IPS-18c (cell line): ENCODE data around the gene ME2.
"Not testable (repeated sequence)": the region's sequence is repeated elsewhere in the genome, so short reads cannot be mapped to it uniquely, and the experiment has no call there.

Experiments
- H3K4me3 ChIP-seq: 2 replicates; pipeline ENCODE4 v1.7.0; 2013; ENCODE audit warnings: low read depth, mild to moderate bottlenecking, low read length, moderate library complexity; ENCODE audit not compliant: insufficient read depth
- H3K9me3 ChIP-seq: one replicate; pipeline ENCODE4 v1.6.1; 2013; ENCODE audit warnings: mild to moderate bottlenecking, low read length, moderate library complexity; ENCODE audit not compliant: control insufficient read depth, insufficient read depth

The ME2 gene

DNA sequence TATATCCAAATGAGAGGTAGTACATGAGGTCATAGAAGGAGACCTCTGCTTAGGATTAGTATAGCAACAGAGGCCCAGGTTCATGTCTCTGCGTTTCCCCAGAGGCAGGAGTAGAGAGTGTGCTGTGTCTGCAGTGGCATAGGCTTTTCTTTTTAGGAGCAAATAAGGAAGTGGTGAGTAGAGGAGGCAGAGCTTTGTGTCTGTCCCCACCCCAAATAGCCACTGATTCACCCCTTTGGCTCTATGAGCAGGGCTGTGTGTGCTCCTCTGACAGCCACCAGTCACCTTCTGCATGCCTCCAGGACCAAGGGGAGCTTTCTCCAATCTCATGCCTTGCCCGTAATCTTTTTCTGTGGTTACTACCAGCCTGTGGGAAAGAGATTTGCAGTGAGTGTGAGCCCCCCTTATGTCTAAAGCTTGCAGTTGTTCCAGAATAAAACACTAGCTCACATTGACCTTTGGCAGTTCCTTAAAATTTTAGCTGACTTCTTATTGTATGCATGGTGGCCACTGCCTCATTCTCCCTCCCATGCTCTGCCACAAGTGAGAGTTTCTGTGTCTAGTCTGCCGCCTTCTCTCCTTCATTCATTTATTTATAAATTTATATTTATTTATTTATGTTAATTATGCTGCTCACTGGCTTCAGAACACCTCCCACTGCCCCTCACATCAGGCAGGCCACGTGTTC, 65.5 kb downstream of the ME2 start:
- Histone ChIP-seq H3K4me3 (no peak overlapping the region), H3K9me3 (no peaks in the 10 kb centered on the region)

DNA sequence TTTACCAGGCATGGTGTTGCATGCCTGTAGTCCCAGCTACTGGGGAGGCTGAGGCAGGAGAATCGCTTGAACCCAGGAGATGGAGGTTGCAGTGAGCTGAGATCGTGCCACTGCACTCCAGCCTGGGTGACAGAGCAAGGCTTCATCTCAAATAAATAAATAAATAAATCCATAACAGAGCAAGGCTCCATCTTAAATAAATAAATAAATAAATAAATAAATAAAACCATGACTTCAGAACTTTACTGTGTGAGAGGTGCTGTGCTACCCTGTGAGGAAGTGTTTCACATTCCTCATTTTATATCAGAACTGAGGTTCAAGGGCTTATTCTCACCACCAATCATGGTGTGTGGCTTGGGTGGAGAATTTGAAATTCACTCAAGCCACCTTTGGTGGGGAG, 67.0 kb downstream of the ME2 start:
- not testable (repeated sequence) for H3K9me3 ChIP-seq, H3K4me3 ChIP-seq

DNA sequence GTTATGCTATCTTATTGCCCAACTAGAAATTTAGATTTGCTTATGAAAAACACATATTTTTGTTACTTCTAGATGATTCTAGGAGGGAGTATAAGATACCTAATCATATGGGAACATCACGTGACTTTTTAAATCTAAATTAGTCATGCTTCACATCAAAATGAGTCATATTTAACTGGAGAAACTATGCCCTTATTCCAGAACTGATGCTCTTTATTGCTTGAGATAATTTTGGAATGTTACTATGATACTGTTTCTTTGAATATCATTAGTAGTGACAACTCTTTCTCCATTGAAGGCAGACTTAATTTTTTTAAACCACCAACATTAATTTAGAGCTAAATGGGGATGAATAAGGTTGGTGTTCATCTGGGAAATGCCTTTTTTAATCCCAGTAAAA, 69.0 kb downstream of the ME2 start:
- Histone ChIP-seq H3K4me3 (no peak overlapping the region), H3K9me3 (no peaks in the 10 kb centered on the region)

DNA sequence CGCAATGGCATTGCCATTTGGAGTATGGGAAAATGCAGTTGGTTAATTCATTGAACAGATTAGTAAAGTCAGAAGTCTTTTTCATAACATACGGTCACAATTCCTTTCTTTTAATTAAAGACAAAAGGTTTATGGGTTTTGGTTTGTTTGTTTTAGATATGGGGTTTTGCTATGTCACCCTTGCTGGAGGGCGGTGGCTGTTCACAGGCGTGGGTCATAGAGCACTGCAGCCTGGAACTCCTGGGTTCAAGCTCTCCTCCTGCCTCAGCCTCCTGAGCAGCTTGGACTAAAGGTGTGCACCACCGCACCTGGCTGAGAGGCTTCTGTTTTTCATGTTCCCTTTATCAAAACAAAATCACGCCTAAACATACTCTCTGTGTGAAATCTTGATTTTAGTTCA, 70.3 kb downstream of the ME2 start:
- Histone ChIP-seq H3K4me3 (no peak overlapping the region), H3K9me3 (no peaks in the 10 kb centered on the region)

- no peaks in the 10 kb centered on the region for H3K9me3 ChIP-seq
- no peak overlapping the region for H3K4me3 ChIP-seq
Measured at GRCh38 chr18:50950626-50951025, 71.7 kb downstream of the ME2 start.

- H3K9me3 ChIP-seq = no peaks in the 10 kb centered on the region
Measured at GRCh38 chr18:50953822-50954221, 74.9 kb downstream of the ME2 start.

GRCh38 chr18:50955253-50955652, 76.3 kb downstream of the ME2 start:
- peaks cover 3% of the 10 kb centered on the region for H3K9me3 ChIP-seq
- no peak overlapping the region for H3K4me3 ChIP-seq

More at GRCh38 chr18:50953822-50954221, 74.9 kb downstream of the ME2 start:
- no peak overlapping the region for H3K4me3 ChIP-seq

- no peak overlapping the region for H3K4me3 ChIP-seq
Measured at GRCh38 chr18:50956116-50956515, 77.2 kb downstream of the ME2 start.

DNA sequence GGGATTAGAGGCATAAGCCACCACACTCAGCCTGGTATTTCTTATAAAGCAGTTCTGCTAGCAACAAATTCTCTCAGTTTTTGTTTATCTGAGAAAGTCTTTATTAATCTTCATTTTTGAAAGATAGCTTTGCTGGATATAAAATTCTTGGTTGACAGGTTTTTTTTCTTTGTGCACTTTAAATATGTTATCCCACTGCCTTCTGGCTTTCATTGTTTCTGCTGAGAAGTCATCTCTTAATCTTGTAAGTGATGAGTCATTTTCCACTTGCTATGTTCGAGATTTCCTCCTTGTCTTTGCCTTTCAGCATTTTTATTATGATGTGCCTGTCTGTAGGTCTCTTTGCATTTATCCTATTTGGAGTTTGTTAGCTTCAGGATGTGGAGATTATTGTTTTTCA, 83.1 kb downstream of the ME2 start:
- H3K4me3 ChIP-seq = no peak overlapping the region
- H3K9me3 ChIP-seq = peaks cover 8% of the 10 kb centered on the region

More at GRCh38 chr18:50956116-50956515, 77.2 kb downstream of the ME2 start:
- peaks cover 3% of the 10 kb centered on the region for H3K9me3 ChIP-seq

- H3K9me3 ChIP-seq = peaks cover 5% of the 10 kb centered on the region
- peak within 1 kb of the TSS; percentile 86 for H3K4me3 ChIP-seq
Measured at GRCh38 chr18:50967714-50968661, 89.1 kb downstream of the ME2 start, which contains the start of gene ELAC1. Gene ELAC1, plus strand, starts transcription at chr18:50968040. Its CDS starts 6,365 bp downstream, at chr18:50974405.

DNA sequence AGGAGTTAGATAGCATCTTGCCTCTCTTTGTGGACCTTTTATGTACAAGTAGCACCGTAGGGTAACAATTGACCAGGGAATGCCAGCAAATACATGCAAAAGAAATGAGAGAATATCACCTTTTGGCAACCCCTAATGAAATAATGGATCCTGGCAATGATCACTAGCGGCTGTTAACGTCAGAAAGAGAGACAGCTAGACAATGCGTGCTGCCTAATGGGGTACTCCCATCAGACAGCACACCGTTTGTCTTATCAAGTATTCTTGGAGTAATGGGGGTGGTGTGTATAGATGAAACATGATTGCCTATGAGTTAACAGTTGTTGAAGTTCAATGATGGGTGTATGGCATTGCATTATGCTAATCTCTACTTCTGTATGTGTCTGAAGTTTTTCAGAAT, 90.5 kb downstream of the ME2 start:
- Histone ChIP-seq H3K9me3 (no peaks in the 10 kb centered on the region), H3K4me3 (no peak overlapping the region)

- no peaks in the 10 kb centered on the region for H3K9me3 ChIP-seq
- no peak overlapping the region for H3K4me3 ChIP-seq
Measured at GRCh38 chr18:50970006-50970405, 91.1 kb downstream of the ME2 start.

DNA sequence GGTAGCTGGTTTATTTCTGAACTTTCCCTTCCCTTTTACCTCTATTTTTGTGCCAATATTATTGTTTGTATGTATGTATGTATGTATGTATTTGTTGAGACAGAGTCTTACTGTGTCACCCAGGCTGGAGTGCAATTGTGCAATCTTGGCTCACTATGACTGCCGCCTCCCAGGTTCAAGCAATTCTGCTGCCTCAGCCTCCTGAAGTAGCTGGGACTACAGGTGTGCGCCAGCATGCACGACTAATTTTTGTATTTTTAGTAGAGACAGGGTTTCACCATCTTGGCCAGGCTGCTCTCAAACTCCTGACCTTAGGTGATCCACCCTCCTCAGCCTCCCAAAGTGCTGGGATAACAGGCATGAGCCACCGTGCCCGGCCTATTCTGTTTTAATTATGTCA, 93.5 kb downstream of the ME2 start:
- not testable (repeated sequence) for H3K4me3 ChIP-seq

DNA sequence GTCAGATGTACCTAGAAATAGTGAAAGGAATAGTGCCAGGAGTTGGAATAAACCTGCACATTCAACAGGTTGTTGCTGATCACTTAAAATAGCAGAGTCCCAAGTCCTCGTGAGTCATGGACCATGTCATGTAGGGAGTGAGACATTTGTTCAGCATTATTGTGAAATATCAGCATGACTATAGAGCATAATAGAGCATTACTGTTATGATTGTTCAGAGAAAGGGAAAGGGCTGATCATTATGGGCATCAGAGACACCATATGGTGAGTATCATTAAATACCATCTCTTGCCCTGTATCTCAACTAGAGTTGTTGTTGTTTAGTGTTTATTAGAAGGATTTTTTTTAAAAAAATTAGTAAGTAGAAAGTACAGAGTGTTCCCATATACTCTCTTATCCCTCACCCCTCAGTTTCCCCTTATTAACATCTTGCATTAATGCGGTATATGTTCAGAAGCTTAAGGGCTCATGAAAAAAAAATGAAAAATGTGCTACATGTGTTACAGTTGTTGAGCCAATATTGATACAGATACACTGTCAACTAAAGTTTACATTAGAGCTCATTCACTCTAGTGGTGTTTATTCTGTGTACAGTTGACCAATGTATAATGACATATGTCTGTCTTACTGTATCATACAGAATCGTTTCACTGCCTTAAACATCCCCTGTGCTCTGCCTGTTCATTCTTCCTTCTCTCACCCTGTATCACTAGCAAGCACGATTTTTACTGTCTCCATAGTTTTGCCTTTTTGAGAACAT, 94.6 kb downstream of the ME2 start:
- no peak overlapping the region for H3K4me3 ChIP-seq
- peaks cover 5% of the 10 kb centered on the region for H3K9me3 ChIP-seq

More for the DNA sequence above, 93.5 kb downstream of the ME2 start:
- not testable (repeated sequence) for H3K9me3 ChIP-seq

- Histone ChIP-seq H3K4me3 (no peak overlapping the region), H3K9me3 (peaks cover 5% of the 10 kb centered on the region)
Measured at GRCh38 chr18:50977037-50977760, 98.3 kb downstream of the ME2 start.

- Histone ChIP-seq H3K4me3 (no peak overlapping the region), H3K9me3 (peaks cover 3% of the 10 kb centered on the region)
Measured at GRCh38 chr18:50981381-50981780, 102.5 kb downstream of the ME2 start.
